Measurements from ENCODE around the gene PLAC1. TPM values are rescaled to one million over a fixed set of nuclear protein-coding genes. Genes with fewer than 3 reads are reported as not detected.
A peak's percentile ranks its signal among the peaks of the same experiment; 100 is the strongest.

Gene PLAC1
- polyA plus RNA-seq, 12 donors = 0.76 to 4.0 (median 2.0) TPM; not detected in 2

DNA sequence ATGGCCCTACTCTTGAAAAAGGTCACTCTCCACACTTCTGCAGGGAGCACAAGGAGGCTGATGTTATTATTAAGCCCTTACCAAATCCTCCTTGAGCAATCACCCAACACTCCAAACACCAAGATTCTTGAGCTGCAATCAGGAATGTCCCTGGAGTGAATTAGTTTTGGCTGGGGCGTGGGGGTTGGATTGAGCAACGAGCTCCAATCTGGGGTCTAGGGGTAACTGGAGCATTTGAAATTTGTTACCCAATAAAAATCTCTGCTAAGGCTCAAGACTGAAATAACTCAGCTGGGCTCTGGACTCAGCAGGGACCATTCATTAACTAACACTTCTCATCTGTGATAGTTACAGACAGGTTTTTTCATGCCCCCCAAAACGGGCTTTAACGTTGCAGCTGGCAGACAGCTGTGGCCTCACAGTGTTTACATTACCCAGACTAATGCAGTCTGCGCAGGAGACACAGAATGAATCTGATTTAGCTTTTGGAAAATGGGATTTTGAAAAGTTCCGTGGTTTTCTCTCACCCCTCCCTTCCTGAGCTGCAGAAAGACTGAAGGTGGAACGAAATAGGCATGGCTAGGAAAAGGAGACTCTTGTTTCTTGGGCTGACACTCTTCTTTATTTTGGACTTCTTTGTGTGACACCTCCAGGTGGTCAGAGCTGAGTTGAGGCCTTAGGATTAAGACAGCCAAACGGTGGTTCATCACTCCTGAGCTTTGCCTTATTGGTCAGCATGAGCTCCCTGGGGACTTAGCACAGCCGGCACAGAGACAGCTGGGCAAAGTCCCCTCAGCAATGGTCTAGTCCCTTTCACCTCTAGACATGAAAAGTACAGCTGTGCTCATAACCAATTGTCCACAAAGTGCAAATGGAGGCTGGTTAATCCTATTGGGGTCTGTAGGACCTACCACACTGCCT lies 26.6 kb downstream of the PLAC1 start:
- no peak for DNase-seq

DNA sequence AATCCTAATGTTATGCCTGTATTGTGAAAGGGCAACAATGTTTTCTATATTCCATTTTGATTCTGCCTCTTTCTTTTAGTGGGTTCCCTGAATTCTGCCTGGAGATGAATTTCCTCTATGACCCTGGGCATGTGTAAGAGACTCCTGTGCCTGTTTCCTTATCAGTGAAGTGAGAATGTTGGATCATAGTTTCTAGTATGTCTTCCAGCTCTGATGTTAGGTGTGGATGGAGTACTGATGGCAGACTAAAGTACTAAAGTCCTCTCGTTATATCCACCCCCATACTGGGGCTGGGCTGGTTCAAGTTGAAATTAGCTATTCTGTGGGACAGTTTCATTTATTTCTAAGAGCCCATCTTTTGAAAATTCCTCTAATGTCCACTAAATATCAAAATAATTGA lies 29.6 kb downstream of the PLAC1 start:
- no peak for DNase-seq

DNA sequence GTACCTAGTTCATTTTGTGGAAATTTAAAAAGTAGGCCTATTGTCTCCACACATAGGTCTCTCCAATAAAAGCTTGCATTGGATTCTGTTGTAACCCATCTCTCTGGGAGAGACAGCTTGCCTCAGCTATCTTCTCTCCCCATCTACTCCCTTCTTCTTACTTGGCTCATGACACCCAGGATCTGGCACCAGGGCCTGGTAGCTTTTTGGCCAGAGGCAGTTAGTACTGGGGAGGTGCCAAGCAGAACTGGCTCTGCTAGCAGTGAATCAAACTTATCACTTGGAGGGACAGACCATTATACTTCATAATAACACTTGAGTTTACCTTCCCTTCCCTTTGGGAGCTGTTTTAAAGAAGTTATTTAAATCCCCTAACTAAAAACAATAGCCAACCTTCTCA lies 31.8 kb downstream of the PLAC1 start:
- no peak for DNase-seq

DNA sequence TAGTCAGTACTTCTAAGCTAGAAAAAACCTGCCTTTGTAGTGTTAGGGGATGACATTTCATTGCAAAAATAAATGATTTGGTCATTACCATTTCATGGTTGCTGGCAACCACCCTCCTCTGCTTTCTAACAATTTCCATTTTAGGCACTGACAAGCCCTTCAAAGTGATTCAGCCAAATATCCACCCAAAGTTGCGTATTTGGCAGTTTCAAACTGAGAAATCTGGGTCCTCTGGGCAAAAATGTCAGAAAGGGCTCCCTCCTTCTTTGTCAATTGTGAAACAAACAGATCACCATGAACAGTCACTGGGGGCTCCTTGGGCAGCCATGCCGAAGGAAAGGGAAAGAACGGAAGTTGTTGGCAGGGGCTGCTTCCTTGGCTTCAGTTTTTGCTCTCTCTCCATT lies 33.0 kb downstream of the PLAC1 start:
- DNase-seq = no peak

DNA sequence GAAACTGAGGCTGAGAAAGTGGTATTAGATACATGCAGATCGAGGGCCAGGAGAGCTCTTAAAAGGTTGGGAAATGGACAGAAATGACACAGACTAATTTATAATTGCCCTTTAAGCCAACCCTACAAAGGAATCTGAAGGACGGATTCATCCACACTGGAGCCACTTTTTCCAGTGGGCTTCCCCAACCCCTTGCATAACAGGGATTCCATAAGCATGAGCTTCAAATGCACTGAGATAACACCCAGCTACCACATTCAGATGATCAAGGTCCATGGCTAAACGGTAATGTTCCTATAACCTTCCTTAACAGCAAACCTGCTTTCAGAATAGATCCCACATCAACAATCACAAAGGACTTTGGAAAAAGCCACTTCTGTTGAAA lies 34.2 kb downstream of the PLAC1 start:
- no peak for DNase-seq

DNA sequence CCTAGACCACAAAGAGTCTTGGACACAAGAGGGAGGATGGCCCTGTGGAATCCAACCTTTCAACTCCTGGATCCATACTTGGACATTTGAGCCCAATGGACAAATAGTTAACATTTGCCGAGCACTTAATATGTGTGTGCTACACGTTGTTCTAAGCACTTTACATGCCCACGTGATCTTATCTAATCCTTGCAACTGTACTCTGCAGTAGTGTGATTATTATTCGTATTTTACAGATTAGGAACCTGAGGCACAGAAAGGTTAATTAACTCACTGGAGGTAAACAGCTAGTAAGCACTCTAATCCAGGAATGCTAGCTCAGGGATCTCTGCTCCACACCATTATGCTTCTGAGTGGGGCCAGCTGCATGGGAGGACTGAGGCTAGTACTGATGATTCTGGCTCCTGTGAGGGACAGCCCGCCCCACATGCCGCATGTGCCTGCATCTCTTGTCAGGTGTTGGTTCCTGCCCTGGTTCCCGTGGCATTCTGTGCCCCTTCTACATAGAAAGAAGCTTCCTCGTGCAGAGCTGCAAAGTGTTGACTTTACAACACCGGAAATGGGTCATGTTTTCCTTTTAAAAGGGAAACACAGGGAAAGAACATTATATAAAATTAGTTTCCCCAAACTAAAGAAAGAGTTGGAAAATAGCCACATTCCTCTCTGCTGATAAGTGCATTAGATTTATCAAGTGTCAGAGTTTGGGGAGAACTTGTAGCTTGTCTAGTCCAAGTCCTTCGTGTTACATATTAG lies 34.8 kb downstream of the PLAC1 start:
- no peak for DNase-seq

DNA sequence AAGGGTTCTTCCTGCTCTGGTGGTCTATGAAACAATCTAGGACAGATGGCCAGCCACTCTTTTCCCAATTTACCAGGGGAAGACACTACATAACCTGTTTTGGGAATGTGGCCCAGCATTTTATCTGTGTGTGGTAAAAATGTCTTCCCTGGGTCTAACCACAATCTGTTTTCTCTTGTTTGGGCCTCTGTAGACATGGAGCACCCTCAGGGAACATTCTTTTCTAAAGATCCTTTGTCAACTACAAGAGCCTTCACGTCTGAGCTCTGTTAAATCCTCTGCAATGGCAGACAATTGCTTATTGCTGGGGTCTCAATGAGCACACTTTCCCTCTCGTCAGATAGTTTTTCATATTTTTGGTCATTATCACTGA lies 35.5 kb downstream of the PLAC1 start:
- DNase-seq = no peak

DNA sequence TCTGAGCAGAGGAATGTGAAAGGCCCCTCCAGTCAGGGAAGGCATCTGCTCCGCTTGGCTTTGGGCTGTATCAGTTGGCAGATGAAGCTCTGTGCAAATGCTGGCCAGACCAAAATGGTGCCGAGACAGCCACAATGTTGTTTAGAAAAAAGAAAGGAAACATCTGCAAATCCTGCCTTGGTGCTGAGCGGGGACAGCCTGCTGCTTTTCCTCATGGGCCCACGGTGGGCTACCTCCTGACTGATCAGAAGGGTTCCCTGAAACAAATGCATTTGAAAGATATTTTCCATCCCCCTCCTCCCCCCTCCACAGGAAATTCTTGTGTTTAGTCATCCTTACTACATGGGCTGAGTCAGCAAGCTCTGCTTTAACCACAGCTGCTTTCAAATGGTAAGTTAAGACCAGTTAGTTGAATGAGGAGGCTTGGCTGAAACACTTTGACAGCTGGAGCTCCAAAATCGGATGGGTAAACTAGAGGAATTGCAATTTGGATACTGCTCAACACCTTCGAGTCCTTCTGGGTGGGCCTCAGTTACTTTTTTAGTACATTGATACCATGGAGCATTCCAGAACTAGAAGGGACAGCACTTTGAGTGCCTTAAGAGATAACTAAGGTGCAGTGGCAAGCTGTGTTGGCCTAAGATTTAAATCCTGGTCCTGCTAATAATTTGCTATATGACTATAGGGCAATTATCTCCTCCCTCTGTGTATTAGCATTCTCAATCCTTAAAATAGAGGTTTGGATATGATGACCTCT lies 36.0 kb downstream of the PLAC1 start:
- peak; percentile 40 for DNase-seq

DNA sequence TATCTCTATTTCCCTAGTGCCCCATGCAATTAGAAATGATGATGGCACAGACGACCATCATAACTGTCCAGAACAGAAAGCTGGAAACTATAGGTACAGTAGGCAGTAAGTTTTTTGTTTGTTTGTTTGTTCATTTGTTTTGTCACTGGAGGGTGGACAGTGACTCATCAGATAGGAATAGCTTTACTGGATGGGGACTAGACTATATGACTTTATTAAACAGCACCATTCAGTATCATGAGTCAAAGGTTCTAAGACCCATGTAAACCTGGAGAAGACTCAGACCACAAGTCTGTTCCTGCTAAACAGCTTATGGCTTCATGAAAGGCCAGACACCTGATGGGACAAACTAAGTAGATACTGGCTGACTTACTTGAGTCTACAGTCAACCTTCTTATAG lies 38.4 kb downstream of the PLAC1 start:
- no peak for DNase-seq

DNA sequence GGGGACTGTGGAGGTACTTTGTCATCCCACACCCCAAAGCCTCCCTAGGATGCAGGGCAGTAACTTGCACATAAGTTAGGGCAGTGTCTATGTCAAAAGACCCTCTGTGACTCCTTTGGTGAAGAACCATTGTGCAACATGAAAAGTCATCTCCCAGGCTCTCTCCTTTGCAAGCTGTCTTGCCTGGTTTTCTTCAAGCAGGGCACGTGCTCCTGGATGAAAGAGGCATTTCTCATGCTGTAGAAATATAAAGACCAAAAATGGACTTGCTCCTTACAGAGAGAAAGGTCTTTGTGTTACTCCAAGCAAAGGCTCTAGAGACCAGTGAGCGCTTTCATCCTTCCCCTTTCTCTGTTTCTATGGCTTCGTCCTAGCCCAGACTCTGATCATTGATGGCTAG lies 44.9 kb downstream of the PLAC1 start:
- DNase-seq = no peak

DNA sequence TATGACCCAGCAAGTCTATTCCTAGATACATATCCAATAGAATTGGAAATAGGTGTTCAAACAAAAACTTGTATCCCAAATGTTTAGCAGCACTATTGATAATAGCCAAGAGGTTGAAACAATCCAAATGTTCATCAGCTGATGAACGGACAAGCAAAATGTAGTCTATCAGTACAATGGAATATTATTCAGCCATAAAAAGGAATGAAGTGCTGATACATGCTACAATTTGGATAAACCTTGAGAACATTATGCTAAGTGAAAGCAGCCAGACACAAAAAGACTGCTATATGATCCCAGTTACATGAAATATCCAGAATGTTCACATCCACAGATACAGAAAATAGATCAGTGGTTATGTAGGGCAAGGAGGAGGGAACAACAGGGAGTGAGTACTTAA lies 50.1 kb downstream of the PLAC1 start:
- DNase-seq = no peak

DNA sequence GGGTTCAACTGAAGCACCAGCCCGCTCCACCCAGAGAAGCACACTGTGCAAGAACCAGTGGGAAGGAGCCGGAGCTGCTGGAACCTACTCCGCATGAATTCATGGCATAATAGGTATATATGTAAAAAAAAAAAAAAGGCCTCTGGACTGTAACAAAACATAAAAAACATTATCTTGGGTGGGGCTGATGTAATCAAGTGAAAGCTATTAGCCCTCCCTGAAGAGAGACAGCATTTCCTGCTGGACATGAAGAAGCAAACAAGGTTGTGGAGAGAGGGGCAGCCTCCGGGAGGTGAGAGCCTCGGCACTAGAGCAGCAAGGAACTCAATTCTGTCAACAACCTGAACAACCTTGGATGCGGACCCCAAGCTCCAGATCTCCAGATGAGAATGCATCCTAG lies 50.7 kb downstream of the PLAC1 start:
- no peak for DNase-seq

DNA sequence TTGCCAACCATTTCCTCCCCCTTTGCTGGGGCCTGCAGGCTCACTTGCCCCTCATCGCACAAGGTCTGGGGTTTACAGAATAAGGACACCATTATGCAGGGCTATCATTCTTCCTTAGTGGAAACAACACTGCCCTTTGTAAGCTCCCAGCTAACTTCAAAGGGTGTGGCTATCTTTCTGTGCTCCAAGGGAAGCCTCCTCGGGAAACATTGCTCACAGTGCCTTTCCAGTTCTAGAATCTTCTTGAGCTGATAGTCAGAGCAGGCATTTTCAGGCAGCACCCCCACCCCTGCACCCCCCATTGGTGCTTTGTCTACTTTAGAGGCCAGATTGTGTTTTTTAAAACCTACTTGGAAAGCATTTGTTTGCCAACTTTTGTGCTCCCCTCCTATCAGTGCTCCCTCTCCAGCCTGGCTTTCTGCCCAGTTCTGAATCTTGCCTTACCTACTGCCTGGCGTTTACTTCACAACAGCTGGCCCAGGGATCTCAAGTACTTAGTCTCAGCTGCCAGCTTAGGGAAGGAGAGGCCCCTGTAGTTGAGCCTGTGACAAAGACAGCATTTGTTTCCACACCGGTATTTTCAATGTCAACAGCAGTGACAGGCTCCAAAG lies 53.5 kb downstream of the PLAC1 start:
- no peak for DNase-seq

DNA sequence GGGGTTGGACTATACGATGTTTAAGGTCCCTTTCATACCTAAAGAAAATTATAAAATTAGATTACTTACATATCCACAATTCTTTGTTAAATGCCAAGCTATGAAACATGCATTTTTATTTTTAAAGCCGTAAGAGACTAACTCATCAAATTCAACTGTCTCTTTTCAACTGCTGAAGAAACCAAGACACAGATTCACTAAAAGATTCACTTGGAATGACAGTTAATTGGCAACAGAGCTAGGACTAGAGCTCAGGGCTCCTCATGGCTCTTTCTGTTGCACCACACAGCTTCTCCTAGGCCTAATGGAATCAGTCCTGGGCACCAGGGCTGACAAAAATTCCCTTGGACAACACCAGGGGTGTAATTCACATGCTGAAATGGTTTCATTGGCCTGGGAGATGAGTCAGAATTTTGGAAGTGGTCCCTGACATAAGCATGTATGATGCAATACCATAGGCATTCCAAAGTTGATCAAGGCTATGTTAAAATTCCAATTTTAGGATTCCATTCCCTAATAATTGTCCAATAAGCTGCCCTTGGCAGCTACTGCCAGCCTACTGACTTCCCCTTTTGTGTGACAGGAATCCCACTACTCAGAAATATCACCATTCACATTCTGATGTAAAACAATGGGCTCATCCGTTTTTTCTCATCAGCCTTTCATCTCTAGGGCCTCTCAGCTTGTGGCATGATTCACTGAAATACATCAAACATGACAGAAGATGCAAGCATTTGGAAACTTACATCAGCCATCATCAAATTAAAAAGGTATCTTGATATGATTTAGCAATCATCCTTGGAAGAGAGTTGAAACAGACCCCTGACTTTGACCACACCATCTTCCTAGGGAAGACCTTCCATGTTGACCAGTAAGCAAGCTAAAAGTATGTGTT lies 54.2 kb downstream of the PLAC1 start:
- DNase-seq = peak; percentile 64

DNA sequence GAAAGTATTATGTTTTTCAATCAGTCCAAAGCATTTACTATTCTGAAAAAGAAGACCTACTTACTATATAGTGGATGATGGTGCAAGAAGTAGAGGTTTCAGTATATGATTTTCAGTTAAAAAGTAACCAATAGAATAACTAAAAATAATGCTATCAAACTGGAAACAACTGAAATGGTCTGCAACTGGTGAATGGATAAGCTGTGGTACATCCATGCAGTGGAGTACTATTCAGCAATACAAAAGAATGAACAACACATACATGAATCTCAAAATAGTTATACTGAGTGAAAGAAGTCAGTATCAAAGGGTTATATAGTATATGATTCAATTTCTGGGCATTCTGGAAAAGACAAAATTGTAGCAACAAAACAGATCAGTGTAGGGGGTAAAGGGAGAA lies 55.9 kb downstream of the PLAC1 start:
- DNase-seq = no peak

DNA sequence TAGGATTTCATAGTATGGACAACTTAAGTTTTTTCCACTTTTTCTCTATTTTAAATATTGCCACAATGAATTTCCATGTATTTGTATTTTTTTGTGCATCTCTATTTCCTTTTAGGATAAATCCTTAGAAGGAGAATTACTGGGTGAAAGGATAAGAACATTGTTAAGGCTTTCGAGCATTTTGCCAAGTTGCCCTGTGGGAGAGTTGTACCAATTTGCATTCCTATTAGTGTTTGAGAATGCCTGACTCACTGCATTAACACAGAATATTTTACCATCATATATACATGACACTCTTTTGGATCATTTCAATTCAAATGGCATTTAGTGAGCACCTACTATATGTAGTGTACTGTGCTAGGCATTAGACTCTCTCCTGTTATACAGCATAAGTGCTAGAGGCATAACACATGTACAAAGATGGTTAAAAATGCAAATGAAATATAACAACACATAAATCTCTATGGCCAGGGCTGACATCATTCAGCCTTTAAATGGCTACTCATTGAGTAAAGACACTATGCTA lies 57.0 kb downstream of the PLAC1 start:
- DNase-seq = no peak

DNA sequence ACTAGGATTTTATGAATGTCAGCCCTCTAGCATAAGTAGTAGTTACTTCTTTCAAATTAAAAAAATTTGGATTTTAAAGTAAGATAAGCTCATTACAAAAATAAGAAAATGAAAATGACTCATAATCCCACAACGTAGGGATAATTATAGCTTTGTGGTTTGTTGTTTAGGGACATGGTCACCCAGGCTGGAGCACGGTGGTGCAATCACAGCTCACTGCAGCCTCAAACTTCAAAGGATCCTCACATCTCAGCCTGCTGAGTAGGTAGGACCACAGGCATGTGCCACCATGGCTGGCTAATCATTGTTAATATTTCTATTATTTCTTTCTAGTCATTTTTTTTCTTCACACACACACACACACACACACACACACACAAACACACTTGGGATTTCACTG lies 57.6 kb downstream of the PLAC1 start:
- DNase-seq = no peak

DNA sequence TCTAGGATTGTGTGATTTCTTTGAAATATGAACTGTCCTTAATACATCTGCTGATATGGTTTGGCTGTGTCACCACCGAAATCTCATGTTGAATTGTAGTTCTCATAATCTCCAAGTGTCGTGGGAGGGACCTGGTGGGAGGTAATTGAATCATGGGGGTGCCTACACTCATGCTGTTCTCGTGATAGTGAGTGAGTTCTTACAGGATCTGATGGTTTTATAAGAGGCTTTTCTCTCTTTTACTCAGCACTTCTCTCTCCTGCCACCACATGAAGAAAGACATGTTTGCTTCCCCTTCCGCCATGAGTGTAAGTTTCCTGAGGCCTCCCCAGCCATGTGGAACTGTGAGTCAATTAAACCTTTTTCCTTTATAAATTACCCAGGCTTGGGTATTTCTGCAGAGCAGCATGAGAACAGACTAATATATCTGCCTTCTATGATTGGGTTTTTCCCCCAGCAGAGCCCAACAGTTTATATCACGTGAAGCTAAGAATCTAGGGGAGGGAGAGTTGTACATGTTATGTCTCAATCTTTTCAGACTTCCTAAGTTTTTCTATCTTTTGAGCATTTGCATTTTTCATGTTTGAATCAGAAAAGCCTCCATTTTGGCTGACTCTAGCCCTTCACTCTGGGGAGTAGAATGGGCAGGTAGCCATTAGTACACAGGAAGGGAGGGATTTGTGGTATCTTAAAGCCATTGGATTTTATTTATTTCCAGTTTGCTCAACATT lies 58.9 kb downstream of the PLAC1 start:
- peak; percentile 84 for DNase-seq

DNA sequence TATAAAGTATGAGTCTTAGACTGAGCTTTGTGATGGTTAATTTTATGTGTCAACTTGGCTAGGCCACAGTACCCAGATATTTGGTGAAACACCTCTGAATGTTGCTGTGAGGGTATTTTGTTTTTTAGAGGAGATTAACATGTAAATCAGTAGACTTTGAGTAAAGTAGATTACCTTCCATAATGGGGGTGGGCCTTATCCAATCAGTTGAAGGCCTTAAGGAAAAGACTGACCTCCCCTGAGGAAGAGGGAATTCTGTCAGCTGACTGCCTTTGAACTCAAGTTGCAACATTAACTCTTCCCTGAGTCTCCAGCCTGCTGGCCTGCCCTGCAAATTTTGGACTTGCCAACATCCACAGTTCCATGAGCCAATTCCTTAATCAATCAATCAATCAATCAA lies 66.0 kb downstream of the PLAC1 start:
- no peak for DNase-seq

DNA sequence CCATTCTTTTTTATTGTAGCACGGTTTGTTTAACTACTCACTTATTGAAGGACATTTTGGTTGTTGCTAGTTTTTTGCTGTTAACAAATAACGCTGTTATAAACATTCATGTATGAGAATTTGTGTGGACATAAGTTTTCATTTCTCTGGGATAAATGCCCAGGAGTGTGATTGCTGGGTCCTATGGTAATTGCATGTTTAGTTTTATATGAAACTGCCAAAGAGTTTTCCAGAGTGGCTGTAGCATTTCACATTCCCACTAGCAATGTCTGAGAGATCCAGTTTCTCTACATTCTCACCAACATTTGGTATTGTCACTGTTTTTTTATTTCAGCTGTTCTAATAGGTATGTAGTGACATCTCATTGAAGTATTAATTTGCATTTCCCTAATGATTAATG lies 66.8 kb downstream of the PLAC1 start:
- DNase-seq = no peak
